ENCODE results near the gene PRKX. TPM values are rescaled to one million over a fixed set of nuclear protein-coding genes. Genes with fewer than 3 reads are reported as not detected.
"Not testable (repeated sequence)": the region's sequence is repeated elsewhere in the genome, so short reads cannot be mapped to it uniquely, and the experiment has no call there.

The PRKX gene
- total RNA-seq, 1 experiment from 2014 or later = 28.1 TPM

GRCh38 chrX:3563451-3563850 lies 150.0 kb downstream of the PRKX start:
- Histone ChIP-seq H3K4me3 (no peak overlapping the region), H3K36me3 (no peaks in the 10 kb centered on the region), H3K27me3 (no peaks in the 10 kb centered on the region), H3K9me3 (no peaks in the 10 kb centered on the region)
- no peak for DNase-seq

- not testable (repeated sequence) for DNase-seq, H3K36me3 ChIP-seq, H3K9me3 ChIP-seq, H3K4me3 ChIP-seq, H3K27me3 ChIP-seq
Observed at GRCh38 chrX:3560010-3560409, 153.4 kb downstream of the PRKX start.
